GM10266 (cell line): Measurements from ENCODE around the gene TBC1D10A.

Experiments
- DNase-seq: peaks from one replicate; pipeline ENCODE4 v3.0.0; 2012; ENCODE audit errors: extremely low spot score
- TF ChIP-seq, protein P1 (sequence below): IDR thresholded peaks from 2 replicates; pipeline ENCODE4 v1.5.1; 2012; ENCODE audit warnings: mild to moderate bottlenecking, low read depth; ENCODE audit not compliant: control insufficient read depth, insufficient read depth; ENCODE audit errors: missing control alignments

The TBC1D10A gene

GRCh38 chr22:30318799-30319419, 7.8 kb downstream of the TBC1D10A start:
- DNase-seq: no peak
- TF ChIP-seq, protein P1, sequence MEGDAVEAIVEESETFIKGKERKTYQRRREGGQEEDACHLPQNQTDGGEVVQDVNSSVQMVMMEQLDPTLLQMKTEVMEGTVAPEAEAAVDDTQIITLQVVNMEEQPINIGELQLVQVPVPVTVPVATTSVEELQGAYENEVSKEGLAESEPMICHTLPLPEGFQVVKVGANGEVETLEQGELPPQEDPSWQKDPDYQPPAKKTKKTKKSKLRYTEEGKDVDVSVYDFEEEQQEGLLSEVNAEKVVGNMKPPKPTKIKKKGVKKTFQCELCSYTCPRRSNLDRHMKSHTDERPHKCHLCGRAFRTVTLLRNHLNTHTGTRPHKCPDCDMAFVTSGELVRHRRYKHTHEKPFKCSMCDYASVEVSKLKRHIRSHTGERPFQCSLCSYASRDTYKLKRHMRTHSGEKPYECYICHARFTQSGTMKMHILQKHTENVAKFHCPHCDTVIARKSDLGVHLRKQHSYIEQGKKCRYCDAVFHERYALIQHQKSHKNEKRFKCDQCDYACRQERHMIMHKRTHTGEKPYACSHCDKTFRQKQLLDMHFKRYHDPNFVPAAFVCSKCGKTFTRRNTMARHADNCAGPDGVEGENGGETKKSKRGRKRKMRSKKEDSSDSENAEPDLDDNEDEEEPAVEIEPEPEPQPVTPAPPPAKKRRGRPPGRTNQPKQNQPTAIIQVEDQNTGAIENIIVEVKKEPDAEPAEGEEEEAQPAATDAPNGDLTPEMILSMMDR: no peak

- DNase-seq: no peak
- TF ChIP-seq, protein P1: no peak
These were observed 9.0 kb downstream of the TBC1D10A start for GRCh38 chr22:30317778-30318177.

DNA sequence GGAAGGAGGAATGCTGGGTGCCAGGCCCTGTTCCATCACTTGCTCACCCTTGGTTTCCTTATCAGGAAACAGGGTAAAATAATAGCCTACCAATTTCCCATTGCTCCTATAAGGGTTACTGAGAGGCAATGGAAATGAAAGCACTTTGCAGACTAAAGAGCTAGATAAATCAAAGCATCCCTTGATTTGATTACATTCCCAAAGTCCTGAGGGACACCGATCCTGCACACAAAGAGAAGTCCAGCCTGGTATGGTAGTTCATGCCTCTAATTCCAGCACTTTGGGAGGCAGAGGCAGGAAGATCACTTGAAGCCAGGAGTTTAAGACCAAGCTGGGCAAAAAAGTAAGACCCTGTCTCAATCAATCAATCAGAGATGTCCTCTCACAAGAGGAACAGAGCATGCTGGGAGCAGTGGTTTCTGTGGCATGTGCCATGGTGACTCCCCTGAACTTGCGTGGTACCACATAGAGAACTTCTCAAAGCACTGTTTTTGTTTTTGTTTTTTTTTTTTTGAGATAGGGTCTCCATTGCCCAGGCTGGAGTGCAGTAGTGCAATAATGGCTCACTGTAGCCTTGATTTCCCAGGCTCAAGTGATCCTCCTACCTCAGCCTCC, 10.7 kb downstream of the TBC1D10A start:
- no peak for DNase-seq
- TF ChIP-seq, protein P1: no peak

GRCh38 chr22:30314915-30315314, 11.8 kb downstream of the TBC1D10A start:
- TF ChIP-seq, protein P1: no peak

DNA sequence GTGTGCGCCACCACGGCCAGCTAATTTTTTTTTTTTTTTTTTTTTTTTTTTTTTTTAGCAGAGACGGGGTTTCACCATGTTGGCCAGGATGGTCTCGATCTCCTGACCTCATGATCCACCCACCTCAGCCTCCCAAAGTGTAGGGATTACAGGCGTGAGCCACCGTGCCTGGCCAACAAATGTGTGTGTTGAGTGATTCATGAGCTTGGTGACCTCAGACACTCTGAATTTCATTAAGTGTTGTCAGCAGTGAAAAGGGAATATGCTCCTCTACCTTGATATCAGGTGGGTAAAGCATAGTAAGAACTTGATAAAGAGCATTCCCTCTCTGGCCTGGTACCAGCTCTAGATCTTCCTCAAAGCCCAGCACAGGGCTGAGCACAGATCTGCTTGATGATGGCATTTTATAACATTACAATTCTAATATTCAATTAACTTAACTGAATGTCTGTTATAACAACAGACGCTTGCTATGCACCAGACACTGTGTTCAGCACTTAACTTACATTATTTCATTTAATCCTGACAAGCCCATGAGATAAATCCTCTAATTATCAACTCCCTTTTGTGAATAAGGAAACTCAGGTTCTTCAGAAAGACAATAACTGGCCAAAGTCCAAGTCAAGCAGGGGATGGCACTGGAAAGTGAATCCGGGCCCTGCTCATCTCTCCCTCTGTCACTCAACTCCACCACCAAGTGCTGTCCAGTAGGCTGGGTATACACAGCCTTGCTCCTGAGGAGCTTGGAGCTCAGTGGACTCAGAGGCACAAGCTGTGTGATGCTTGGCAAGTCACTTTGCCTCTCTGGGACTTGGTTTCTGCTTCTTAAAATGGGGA, 13.0 kb downstream of the TBC1D10A start:
- no peak for DNase-seq
- TF ChIP-seq, protein P1: no peak

More at GRCh38 chr22:30314915-30315314, 11.8 kb downstream of the TBC1D10A start:
- DNase-seq: peak; percentile 47

DNA sequence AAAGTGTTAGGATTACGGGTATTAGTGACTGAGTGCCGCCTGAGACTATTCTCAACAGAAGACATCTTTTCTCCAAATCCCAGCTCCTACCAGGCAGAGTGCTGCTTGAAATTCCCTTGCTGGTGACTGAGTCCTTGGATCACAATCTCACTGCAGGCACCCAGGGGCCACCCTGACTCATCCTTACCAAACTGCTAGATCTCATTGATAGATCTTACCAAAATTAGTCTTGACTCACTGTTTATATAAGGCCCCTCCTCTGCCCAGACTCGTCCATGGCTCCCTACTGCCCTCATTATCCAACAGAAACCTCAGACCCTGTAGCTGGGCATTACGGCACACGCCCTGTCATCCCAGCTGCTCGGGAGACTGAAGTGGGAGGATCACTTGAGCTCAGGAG, 14.7 kb downstream of the TBC1D10A start:
- TF ChIP-seq, protein P1: no peak
- DNase-seq: no peak
